Smooth muscle cell (in vitro differentiated cells): Measurements from ENCODE around the gene GOLGA3. TPM values are rescaled to one million over a fixed set of nuclear protein-coding genes. Genes with fewer than 3 reads are reported as not detected.
"Not testable (repeated sequence)": the region's sequence is repeated elsewhere in the genome, so short reads cannot be mapped to it uniquely, and the experiment has no call there.

Experiments
- DNase-seq: peaks from one replicate; lab custom pipeline; 2025; ENCODE audit not compliant: unreplicated experiment; lab: John Stamatoyannopoulos, UW
- H2AFZ ChIP-seq: fragments of 200-600 bp; sonication (generic); 2 replicates; pipeline ENCODE4 v1.6.0; 2016; ENCODE audit warnings: antibody characterized with exemption, low read depth, mild to moderate bottlenecking
- H3F3A ChIP-seq: fragments of 200-600 bp; sonication (generic); 2 replicates; pipeline ENCODE4 v1.6.0; 2017; ENCODE audit warnings: antibody characterized with exemption, low read depth
- H3K27ac ChIP-seq: fragments of 200-600 bp; sonication (generic); 2 replicates; pipeline ENCODE4 v1.5.1; 2016; ENCODE audit warnings: low read depth, mild to moderate bottlenecking
- H3K27me3 ChIP-seq: fragments of 200-600 bp; sonication (generic); 2 replicates; pipeline ENCODE4 v1.6.1; 2016; ENCODE audit warnings: low read depth, mild to moderate bottlenecking
- H3K36me3 ChIP-seq: fragments of 200-600 bp; sonication (generic); 2 replicates; pipeline ENCODE4 v1.5.1; 2016; ENCODE audit warnings: low read depth
- H3K4me1 ChIP-seq: fragments of 200-600 bp; sonication (generic); 2 replicates; pipeline ENCODE4 v1.5.1; 2016; ENCODE audit warnings: low read depth
- H3K4me2 ChIP-seq: fragments of 200-600 bp; sonication (generic); 2 replicates; pipeline ENCODE4 v1.6.0; 2016; ENCODE audit warnings: mild to moderate bottlenecking
- H3K4me3 ChIP-seq: fragments of 200-600 bp; sonication (generic); 2 replicates; pipeline ENCODE4 v1.5.1; 2016; ENCODE audit warnings: mild to moderate bottlenecking
- H3K79me2 ChIP-seq: fragments of 200-600 bp; sonication (generic); 2 replicates; pipeline ENCODE4 v1.6.0; 2016; ENCODE audit warnings: low read depth, mild to moderate bottlenecking
- H3K9ac ChIP-seq: fragments of 200-600 bp; sonication (generic); 2 replicates; pipeline ENCODE4 v1.6.0; 2016; ENCODE audit warnings: low read depth
- H3K9me3 ChIP-seq: fragments of 200-600 bp; sonication (generic); replicated peaks from 2 replicates; pipeline ENCODE4 v1.5.1; 2016; ENCODE audit warnings: low read depth
- H4K20me1 ChIP-seq: fragments of 200-600 bp; sonication (generic); 2 replicates; pipeline ENCODE4 v1.6.0; 2016; ENCODE audit warnings: low read depth
- WGBS: methylation state at CpG from one replicate; pipeline ENCODE4 v1.1.7; 2016; ENCODE audit warnings: low lambda C conversion rate; 5-methylcytosine and 5-hydroxymethylcytosine counted together
- polyA plus RNA-seq: library from polyadenylated mRNA; unstranded; fragments of >200 nt; fragmentation: Nextera tagmentation; extraction: Ambion mirVana; gene quantifications from 2 replicates; pipeline ENCODE4 v1.2.1, GENCODE V29; 2016
- total RNA-seq: library from RNA; depleted of rRNA; stranded (reverse); fragments of >200 nt; gene quantifications from 2 replicates; pipeline ENCODE4 v1.2.3, GENCODE V29; 2014
- TF ChIP-seq, protein P1 (sequence below): fragments of 200-600 bp; sonication (generic); IDR thresholded peaks from 2 replicates; pipeline ENCODE4 v1.5.1; 2017; ENCODE audit warnings: borderline replicate concordance, mild to moderate bottlenecking, antibody characterized with exemption; ENCODE audit not compliant: insufficient read depth, poor library complexity, severe bottlenecking

The GOLGA3 gene
- total and polyA plus RNA-seq, 2 experiments from 2014 or later: 25.1 to 34.5 TPM

DNA sequence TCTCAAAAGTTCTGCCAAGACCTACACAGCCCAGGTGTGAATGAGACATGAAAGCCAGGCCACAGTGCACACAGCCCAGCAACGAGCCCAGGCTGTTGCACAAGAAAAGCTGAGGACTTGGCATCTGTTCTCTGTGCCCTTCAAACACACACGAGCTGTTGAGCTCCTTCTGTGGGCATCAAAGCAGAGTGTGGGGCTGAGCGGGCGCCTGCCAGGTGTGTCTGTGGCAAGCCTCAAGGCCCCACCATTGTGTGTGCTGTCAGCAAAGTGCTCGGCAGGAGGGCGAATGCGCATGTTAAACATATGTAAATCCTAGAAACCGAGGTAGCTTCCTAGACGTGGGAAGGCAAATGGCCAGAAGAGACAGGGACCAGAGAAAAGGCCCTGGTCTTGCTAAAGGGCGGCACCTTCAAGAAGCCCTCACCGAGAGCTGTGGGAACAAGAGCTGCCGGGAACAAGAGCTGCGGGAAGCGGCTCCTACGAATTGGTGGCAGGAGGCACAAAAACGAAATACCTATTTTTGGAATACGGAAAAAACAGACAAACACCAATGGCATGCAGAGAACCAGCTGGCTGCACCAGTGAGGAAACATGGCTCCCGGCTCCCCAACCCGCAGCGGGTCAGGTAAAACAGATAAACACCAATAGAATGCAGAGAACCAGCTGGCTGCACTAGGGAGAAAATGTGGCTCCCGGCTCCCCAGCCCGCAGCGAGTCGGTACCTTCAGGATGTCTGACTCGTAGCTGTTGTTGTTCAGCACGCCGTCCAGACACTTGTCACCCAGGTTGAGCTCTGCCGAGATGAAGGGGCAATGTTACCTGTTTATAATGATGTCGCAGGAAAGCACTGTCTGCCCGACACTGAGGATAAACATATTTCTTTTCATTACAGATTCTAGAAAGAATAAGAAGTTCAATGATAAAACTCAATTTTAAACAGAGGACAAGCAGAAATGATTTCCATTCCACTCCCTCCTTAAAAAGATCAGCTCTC, 19.0 kb upstream of the GOLGA3 start:
- DNase-seq: no peak
- no peak overlapping the region for H3K4me2 ChIP-seq
- H3K27me3 ChIP-seq: no peaks in the 10 kb centered on the region
- no peaks in the 10 kb centered on the region for H3F3A ChIP-seq
- no peak overlapping the region for H2AFZ ChIP-seq
- H3K9me3 ChIP-seq: no peaks in the 10 kb centered on the region
- H3K9ac ChIP-seq: no peak overlapping the region
- H3K4me3 ChIP-seq: no peak overlapping the region
- no peaks in the 10 kb centered on the region for H4K20me1 ChIP-seq
- H3K4me1 ChIP-seq: no peaks in the 10 kb centered on the region
- peaks cover 20% of the 10 kb centered on the region for H3K36me3 ChIP-seq
- no peaks in the 10 kb centered on the region for H3K79me2 ChIP-seq
- H3K27ac ChIP-seq: no peak overlapping the region
- TF ChIP-seq, protein P1, sequence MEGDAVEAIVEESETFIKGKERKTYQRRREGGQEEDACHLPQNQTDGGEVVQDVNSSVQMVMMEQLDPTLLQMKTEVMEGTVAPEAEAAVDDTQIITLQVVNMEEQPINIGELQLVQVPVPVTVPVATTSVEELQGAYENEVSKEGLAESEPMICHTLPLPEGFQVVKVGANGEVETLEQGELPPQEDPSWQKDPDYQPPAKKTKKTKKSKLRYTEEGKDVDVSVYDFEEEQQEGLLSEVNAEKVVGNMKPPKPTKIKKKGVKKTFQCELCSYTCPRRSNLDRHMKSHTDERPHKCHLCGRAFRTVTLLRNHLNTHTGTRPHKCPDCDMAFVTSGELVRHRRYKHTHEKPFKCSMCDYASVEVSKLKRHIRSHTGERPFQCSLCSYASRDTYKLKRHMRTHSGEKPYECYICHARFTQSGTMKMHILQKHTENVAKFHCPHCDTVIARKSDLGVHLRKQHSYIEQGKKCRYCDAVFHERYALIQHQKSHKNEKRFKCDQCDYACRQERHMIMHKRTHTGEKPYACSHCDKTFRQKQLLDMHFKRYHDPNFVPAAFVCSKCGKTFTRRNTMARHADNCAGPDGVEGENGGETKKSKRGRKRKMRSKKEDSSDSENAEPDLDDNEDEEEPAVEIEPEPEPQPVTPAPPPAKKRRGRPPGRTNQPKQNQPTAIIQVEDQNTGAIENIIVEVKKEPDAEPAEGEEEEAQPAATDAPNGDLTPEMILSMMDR: no peak
- 89% methylated on average over 30 of the region's 30 CpGs for WGBS

DNA sequence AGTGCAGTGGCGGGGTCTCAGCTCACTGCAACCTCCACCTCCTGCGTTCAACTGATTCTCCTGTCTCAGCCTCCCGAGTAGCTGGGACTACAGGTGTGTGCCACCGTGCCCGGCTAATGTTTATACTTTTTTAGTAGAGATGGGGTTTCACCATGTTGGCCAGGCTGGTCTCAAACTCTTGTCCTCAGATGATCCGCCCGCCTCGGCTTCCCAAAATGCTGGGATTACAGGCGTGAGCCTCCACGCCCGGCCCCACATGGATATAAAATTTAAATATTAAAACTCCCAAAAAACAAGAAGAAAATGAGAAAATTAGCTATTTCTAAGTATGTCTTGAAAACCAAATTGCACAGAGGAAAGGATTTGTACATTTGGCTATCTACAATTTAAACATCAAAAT, 16.0 kb upstream of the GOLGA3 start:
- H2AFZ ChIP-seq, H3K4me3 ChIP-seq, H3K27ac ChIP-seq, H4K20me1 ChIP-seq, H3K4me1 ChIP-seq, H3K9ac ChIP-seq, DNase-seq, H3K9me3 ChIP-seq, H3K79me2 ChIP-seq, H3K27me3 ChIP-seq, H3F3A ChIP-seq, H3K4me2 ChIP-seq: not testable (repeated sequence)
- peaks cover 17% of the 10 kb centered on the region for H3K36me3 ChIP-seq
- WGBS: 94% methylated on average over 11 of the region's 11 CpGs

DNA sequence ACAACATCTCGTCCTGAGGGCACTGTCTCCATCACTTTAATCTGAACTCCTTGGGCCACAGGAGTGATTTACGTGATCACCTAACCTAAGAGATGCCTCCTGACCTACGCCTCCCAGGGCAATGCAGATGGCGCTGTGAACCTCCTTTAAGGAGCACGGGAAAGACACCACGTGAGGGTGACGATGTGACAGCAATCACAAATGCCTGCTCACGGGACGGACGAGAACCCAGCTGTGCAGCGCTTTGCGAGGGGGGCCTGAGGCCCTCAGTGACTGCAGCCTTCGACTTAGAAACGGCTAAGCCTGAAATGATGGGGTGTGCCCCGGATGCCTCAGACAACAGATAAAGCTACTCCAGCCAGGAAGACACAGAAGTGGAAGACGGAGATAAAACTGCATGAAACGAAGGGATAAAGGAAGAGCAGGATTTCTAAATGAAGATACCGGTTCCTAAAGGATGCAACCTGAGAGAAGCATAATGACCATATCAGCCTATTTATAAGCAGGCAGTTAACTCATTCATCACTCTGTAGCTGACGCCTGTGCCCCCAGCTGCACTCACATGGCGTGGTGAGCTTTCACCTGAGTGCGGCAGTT, 13.9 kb upstream of the GOLGA3 start:
- Histone ChIP-seq H3K4me3 (no peak overlapping the region), H3K27ac (no peak overlapping the region), H3K4me2 (no peak overlapping the region), H3K4me1 (no peaks in the 10 kb centered on the region), H3K79me2 (no peaks in the 10 kb centered on the region), H4K20me1 (no peaks in the 10 kb centered on the region), H3K9ac (no peak overlapping the region), H3K36me3 (peaks cover 11% of the 10 kb centered on the region), H3K27me3 (no peaks in the 10 kb centered on the region), H3K9me3 (no peaks in the 10 kb centered on the region), H3F3A (no peaks in the 10 kb centered on the region), H2AFZ (no peak overlapping the region)
- TF ChIP-seq, protein P1: no peak
- 94% methylated on average over 21 of the region's 21 CpGs for WGBS
- no peak for DNase-seq

DNA sequence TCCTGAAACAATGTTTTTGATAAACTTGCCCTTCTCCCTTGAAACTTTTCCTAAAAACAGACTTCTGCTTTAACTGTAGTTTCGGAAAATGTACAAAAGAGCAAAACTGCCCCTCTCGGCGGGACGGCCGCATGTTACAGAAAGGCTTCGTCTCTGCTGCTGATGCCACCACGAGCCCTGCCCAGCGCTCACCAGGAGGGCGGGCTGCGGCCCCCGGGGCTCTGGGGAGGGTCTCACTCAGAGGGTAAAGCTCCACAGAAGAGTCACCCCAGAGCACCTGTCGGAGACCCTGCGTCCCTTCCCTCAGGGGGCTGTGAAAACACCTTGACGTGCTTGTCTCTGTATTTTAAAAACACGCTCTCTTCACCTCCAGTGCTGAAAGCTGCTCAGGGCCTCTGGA, 12.5 kb upstream of the GOLGA3 start:
- 96% methylated on average over 15 of the region's 15 CpGs for WGBS

More for the DNA sequence above, 12.5 kb upstream of the GOLGA3 start:
- Histone ChIP-seq H2AFZ (no peak overlapping the region), H3K4me3 (no peak overlapping the region), H3K27me3 (no peaks in the 10 kb centered on the region), H3K9me3 (no peaks in the 10 kb centered on the region), H4K20me1 (no peaks in the 10 kb centered on the region), H3K79me2 (no peaks in the 10 kb centered on the region), H3F3A (no peaks in the 10 kb centered on the region), H3K4me2 (no peak overlapping the region), H3K27ac (no peak overlapping the region), H3K9ac (no peak overlapping the region), H3K4me1 (no peaks in the 10 kb centered on the region), H3K36me3 (peaks cover 4% of the 10 kb centered on the region)
- TF ChIP-seq, protein P1: no peak
- no peak for DNase-seq
